ENCODE data around the gene SCUBE3. TPM values are rescaled to one million over a fixed set of nuclear protein-coding genes. Genes with fewer than 3 reads are reported as not detected.
A peak's percentile ranks its signal among the peaks of the same experiment; 100 is the strongest.

SCUBE3 gene
- total RNA-seq, 2 donors from 2014 or later: 0.12 to 0.59 TPM

- peaks cover 34% of the 10 kb centered on the region for H3K36me3 ChIP-seq
- H3K27ac ChIP-seq: no peak overlapping the region
- H3K4me1 ChIP-seq: peaks cover 0 to 15% of the 10 kb centered on the region in 2 donors
- no peaks in the 10 kb centered on the region for H3K27me3 ChIP-seq
- no peak overlapping the region for H3K4me3 ChIP-seq
- DNase-seq (ENCODE audit: low spot score): no peak
- H3K9me3 ChIP-seq: no peaks in the 10 kb centered on the region
- TF ChIP-seq, protein P1, sequence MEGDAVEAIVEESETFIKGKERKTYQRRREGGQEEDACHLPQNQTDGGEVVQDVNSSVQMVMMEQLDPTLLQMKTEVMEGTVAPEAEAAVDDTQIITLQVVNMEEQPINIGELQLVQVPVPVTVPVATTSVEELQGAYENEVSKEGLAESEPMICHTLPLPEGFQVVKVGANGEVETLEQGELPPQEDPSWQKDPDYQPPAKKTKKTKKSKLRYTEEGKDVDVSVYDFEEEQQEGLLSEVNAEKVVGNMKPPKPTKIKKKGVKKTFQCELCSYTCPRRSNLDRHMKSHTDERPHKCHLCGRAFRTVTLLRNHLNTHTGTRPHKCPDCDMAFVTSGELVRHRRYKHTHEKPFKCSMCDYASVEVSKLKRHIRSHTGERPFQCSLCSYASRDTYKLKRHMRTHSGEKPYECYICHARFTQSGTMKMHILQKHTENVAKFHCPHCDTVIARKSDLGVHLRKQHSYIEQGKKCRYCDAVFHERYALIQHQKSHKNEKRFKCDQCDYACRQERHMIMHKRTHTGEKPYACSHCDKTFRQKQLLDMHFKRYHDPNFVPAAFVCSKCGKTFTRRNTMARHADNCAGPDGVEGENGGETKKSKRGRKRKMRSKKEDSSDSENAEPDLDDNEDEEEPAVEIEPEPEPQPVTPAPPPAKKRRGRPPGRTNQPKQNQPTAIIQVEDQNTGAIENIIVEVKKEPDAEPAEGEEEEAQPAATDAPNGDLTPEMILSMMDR (IDR thresholded peaks at IDR 0.05): no peak
These were observed 82.0 kb downstream of the SCUBE3 start for GRCh38 chr6:35295521-35296315.

- Histone ChIP-seq H3K9me3 (no peaks in the 10 kb centered on the region), H3K27me3 (no peaks in the 10 kb centered on the region), H3K4me3 (peak overlapping the region in 1 of 2 donors; percentile 40), H3K36me3 (peaks cover 22% of the 10 kb centered on the region), H3K27ac (peak overlapping the region in 1 of 2 donors; percentile 45), H3K4me1 (peaks cover 0 to 15% of the 10 kb centered on the region in 2 donors)
- TF ChIP-seq, protein P1 (IDR thresholded peaks at IDR 0.05): no peak
- DNase-seq (ENCODE audit: low spot score): no peak
These were observed 83.3 kb downstream of the SCUBE3 start for GRCh38 chr6:35296931-35297600.

GRCh38 chr6:35297601-35298481 lies 84.1 kb downstream of the SCUBE3 start, which contains the start of gene DEF6:
DEF6 (plus strand) TSS chr6:35297818; CDS start chr6:35297857, 39 bp downstream.
- TF ChIP-seq, protein P1 (IDR thresholded peaks at IDR 0.05): peak; percentile 38 to 83
- Histone ChIP-seq H3K4me1 (peaks cover 0 to 19% of the 10 kb centered on the region in 2 donors), H3K36me3 (peaks cover 15% of the 10 kb centered on the region), H3K27ac (peak within 1 kb of the TSS in 1 of 2 donors; percentile 45), H3K4me3 (peak within 1 kb of the TSS; percentile 23 to 40), H3K27me3 (no peaks in the 10 kb centered on the region), H3K9me3 (no peaks in the 10 kb centered on the region)
- peak; percentile 83 for DNase-seq (ENCODE audit: low spot score)

DNA sequence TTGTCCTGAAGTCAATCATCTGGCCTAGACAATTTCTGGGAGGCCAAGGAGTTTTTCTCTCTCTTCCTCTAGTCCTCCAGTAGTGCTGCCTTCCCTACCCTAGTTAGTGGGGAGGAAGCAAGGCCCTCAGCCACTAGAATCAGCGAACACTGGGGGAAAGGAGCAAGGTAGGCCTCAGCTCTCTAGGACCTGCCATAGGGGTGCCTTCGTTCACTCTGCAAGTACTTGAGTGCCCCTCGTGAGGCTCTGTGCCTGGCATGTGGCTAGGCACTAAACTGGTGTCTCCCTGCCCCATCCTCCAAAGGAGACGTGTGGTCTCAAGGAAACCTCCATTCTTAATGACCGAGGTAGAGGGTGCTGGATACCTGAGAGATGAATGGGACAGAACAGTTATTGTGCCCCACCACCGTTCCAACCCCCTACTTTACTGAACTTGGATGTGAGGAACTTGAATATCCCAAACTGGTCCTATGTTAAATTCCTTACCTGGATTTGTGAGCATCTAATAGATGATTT lies 84.9 kb downstream of the SCUBE3 start:
- H3K27me3 ChIP-seq: no peaks in the 10 kb centered on the region
- peak overlapping the region in 1 of 2 donors; percentile 0 for H3K4me3 ChIP-seq
- no peak for DNase-seq (ENCODE audit: low spot score)
- no peaks in the 10 kb centered on the region for H3K9me3 ChIP-seq
- peaks cover 10% of the 10 kb centered on the region for H3K36me3 ChIP-seq
- no peak overlapping the region for H3K27ac ChIP-seq
- H3K4me1 ChIP-seq: peaks cover 0 to 27% of the 10 kb centered on the region in 2 donors
- TF ChIP-seq, protein P1 (IDR thresholded peaks at IDR 0.05): no peak

- no peak overlapping the region for H3K27ac ChIP-seq
- H3K36me3 ChIP-seq: peaks cover 8% of the 10 kb centered on the region
- no peak for DNase-seq (ENCODE audit: low spot score)
- H3K27me3 ChIP-seq: no peaks in the 10 kb centered on the region
- TF ChIP-seq, protein P1 (IDR thresholded peaks at IDR 0.05): no peak
- H3K4me3 ChIP-seq: no peak overlapping the region
- H3K4me1 ChIP-seq: peaks cover 0 to 28% of the 10 kb centered on the region in 2 donors
- no peaks in the 10 kb centered on the region for H3K9me3 ChIP-seq
These were observed 85.9 kb downstream of the SCUBE3 start for GRCh38 chr6:35299674-35300073.
